Uterus (tissue), 2 donors: ENCODE results near the gene PDGFD.

Source experiments
- CTCF ChIP-seq, 4 experiments: fragments of 200-600 bp in 2 of 4; fragments of 450-650 bp in 2 of 4; sonication (generic) in 2 of 4; IDR thresholded peaks; one replicate each; pipeline ENCODE4 v1.5.1; 2016 to 2019; ENCODE audit warnings: antibody characterized with exemption in 4 of 4, mild to moderate bottlenecking in 2 of 4, moderate library complexity in 1 of 4
- POLR2A ChIP-seq, 2 donors: fragments of 450-650 bp; IDR thresholded peaks; one replicate each; pipeline ENCODE4 v1.6.1; 2016; ENCODE audit warnings: antibody characterized with exemption in 2 of 2, mild to moderate bottlenecking in 1 of 2, moderate library complexity in 1 of 2

- TF ChIP-seq CTCF (IDR thresholded peaks at IDR 0.05) (no peak), POLR2A (IDR thresholded peaks at IDR 0.05) (no peak)
Measured at GRCh38 chr11:104122011-104122635, 41.8 kb downstream of the PDGFD start.
